Effector CD8-positive, alpha-beta T cell (primary cell): ENCODE results near the gene GCGR.

Experiments
- DNase-seq: peaks from one replicate; lab custom pipeline; 2025; lab: John Stamatoyannopoulos, UW

The GCGR gene

DNA sequence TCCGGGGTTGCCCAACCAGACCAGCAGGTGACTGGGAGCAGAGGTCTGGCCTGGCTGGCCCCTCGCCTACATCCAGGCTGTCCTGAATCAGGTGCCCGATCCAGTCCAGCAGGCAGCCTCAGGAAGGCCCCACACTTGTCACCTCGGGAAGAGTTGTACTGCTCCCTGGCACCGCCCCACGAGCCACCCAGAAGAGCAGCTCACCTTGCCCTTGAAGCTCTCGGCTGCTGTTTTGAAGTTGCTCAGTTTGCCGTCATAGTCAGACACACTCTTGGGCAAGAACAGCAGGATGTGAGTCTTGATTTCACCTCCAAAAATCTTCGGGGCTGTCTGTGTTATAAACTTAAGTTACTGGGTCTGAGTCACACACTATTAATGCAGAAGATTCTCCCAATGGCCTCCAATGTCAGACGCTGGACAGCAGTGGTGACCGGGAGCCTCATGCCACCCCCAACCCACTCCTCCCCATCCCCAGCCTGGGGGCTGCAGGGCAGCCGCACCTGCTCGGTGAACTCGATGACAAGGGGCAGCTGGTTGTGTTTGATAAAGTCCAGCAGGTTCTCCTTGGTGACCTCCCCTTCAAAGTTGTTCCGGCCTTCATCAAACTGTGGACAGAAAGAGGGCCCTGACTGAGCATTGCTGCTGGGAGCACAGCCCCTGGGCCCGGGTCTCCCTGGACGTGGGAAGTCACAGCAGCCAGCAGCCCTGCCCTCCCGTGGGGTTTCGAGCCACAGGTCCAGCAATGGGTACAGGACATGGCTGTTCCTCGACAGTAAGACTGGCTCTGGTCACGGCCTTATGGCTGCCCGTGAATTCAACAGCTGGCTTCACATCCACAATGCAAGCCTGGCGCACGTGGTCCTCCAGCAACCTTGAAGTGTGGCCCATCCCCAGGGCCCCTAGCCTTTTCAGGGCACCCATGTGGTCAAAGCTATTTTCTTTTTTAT lies 43.1 kb downstream of the GCGR start:
- DNase-seq, result no peak

DNA sequence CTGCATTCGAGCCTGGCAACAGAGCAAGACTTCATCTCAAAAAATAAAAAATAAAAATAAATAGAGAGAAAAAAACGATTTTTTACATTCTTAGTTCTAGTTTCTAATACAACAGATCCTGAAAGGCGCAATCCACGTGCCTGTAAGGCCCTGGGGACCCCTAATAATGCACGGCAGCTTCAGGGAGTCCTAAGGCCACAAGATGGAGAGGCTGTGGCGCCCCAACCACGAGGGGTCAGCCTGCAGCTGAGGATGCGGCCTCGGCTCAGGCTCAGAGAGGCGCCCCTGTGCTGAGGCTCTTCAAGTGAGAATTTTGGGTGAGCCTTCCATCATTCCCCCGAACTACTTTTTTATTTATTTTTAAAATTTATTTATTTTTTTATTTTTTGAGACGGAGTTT lies 45.5 kb downstream of the GCGR start:
- DNase-seq, result no peak

DNA sequence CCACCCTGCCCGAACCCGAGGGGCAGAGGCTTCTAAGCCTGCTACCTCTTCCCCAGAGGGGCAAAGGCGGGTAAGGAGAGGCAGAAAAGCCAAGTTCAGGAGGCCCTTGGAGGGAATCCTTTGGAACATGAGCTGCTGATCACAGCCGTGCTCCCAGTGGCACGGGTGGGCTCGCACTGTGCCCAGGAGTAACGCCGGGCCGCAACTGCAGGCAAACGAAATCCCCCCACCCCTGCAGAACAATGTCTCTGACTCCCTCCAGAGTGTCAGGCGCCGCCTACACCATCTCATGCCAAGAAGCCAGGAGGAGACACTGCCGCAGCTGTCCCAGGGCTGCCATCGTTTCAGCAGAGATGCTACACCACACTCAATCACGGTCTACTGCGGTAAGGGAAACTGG lies 47.5 kb downstream of the GCGR start:
- DNase-seq, result no peak

DNA sequence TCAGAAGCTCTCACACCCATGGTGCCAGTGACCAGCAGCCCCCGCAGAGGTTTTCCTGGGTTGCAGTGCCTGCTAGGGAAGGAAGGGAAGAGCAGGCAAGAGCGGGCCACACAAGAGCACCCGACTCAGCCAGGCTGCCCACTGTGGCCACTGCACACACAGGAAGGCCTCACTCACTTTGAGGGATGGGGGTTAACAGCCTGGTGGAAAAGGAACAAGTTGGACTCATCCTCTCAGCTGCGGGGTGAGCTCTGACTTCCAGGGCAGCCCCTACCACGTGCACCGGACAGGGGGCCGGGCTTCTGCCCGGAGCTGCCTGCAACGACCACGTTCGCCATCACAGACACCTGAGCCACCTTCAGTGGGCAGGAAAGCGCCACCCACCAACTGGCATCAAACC lies 48.3 kb downstream of the GCGR start:
- no peak for DNase-seq

DNA sequence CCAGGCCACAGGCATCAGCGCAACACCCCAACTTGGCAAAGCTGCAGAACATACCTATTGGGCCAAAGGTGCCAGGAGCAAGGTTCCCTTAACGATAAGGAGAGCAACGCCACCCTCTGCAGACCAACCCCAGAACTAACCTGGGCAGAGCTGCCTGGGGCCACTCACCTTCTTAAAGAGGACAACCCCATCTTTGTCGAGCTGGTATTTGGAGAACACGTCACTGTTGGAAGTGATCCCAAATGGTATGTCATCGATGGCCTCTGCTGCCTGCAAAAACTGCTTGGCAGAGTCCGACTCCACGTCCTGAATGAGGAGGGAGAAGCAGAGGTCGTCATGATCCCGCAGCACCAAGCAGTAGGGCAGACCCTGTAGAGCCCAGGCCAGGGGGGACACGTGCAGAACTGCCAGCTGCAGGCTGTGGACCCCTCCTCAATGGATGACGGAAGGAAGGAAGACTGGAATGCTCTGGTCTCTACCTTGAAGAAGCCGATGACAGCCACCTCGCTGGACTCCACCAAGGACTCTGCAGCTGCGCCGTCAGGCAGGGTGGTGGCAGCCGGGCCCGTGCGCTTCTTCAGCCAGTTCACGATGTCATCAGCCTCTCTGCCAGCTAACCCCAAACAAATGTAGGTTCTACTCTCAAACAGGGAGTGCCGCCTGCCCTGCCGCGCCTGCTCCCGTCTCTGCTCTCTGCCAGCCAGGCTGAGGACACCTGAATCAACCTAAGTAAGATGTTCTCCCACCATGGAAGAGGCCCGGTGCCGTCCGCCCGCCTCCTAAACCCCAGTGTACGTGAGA lies 51.2 kb downstream of the GCGR start:
- DNase-seq, result no peak

DNA sequence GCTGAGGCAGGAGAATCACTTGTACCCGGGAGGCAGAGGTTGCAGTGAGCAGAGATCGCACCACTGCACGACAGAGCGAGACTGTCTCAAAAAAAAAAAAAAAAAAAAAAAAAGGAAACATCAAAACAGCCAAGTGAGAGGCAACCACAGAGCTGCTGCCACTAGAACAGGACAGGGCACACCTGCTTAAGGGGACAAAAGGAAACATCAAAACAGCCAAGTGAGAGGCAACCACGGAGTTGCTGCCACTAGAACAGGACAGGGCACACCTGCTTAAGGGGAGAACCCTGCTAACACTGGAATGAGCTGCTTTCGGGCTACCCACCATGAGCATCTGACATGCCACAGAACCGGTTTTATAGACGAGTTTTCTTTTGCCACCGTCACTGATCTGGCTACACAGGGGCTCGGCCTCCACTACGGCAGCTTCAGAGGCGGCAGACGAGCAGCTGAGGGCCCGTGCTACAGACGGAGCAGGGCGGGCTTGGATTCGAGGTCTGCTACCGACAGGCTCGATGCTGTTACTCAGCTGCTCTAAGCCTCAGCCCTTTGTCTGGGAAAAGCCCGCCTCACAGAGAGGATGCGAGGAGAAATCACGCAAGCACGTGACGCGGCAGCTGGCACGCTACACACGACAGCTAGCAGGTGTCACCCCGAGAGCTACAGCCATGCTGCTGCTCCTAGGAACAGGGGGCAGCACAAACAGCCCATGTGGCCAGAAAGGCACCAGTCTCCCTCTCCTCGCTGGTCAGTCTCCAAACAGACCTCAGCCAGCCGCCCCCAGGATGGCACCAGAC lies 54.4 kb downstream of the GCGR start:
- DNase-seq, result no peak

DNA sequence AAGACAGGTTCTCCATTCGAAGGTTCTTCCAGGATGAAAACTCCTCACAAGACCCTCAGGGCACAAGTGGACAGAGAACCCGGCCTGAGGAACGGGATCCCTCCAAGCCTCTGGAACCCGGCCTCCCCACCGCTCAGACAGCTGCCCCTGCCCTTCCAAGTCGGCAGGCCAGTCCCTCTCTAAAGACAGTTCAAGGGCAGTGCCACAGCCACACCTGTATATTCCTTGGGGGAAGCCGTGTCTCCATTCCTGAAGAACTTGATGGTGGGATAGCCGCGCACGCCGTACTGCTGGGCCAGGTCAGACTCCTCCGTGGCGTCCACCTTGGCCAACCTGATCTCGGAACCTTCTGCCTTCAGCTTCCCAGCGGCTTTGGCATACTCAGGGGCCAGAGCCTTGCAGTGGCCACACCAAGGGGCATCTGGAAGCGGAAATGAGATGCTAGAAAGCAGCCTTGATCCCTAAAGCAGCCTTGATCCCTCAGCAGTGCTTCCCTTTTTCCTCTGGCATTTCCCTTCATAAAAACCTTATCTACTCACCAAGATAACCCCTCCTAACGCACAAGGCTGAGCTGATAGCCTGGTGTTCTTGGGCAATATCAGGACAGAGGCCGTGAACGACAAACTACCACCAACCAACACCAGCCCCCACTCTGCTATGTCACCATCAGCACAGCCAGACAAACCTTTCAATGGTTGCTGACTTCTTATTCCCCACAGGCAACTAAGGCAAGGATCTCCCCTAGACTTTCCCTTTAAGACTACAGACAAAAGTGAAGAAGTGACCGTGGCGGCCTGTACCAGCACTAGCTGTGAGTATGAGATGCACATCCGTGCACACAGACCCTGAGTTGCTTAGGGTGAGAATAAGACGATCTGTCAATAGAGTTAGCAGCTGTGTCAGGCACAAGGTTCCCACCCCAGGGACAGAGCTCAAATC lies 55.3 kb downstream of the GCGR start:
- DNase-seq, result no peak

DNA sequence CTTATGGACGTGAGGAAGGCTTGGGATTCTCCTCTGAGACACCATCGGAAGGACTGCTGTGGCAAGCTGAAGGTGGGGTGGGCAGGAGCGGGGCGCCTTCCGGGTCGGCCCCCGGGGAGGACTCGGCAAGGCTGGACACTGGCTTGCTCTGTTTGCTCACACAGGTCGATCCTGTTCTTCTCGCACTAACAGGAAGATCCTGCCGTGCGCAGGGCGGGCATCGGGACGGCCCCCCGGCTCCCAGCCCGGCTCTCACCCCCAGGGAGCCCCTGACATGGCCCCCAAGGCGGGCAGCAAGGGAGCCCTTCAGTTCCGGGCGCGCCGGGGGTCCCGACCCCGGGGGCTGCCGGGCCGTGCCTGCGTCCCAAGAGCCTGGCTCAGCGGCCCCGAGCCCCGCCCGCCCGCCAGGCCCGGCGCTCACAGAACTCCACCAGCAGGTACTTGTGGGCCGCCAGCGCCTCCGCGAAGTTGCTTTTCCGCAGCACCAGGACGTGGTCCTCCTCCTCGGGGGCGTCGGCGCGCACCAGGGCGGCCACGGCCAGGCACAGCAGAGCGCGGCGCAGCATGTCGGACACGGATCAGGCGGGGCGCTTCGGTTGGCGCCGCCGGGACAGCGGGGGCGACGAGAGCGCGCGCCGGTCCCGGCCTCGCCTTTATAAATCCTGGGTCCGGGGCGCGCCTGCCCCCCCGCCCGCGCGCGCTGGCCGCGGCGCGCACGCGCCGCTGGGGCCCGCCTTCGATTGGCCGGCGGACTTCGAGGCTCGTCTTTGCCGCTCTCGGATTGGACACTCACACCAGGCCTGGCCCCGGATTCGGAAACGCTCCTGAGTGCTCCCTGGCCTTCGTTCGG lies 56.2 kb downstream of the GCGR start, which contains the start of gene P4HB:
Gene P4HB (minus strand): TSS at position 630 of the 850 bp plus-strand sequence. CDS start 64 bp downstream, at position 566.
- no peak for DNase-seq

DNA sequence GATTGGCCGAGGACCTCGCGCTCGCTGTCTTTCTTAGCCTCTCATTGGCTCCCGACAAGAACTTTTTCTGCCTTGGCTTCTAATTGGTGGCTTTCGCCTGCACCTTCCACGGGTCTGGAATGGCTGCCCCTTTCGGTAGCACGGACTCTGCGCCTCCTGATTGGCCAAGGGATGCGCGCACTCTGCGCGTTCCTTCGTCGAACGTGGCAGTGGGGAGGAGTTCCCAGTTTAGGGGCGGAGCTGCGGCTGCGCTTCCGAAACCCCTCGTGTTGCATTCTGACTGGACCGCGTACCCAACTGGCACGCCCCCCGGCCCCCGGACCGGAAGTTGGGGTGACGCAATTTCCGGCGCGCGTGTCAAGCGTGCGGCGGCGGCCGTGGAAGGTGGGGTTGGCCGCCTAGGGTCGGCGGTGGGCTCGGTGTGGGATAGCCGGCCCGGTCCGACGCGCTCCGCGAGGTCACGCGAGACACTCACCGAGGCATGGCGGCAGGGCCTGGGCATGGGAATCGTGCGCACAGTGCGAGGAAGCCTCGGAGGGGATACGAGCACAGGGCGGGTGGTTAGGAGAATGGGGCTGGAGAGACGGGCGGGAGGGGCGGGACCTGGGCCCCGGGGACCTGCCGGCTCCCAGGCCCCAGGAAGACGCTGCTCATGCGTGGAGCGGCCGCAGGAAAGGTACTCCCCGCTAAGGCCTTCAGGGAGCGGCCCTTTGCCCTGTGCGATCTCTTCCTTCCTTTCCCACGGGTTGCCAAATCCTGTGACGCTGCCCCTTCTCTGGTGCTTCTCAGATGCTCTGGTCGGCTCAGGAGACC lies 57.0 kb downstream of the GCGR start:
- DNase-seq, result peak; percentile 99

DNA sequence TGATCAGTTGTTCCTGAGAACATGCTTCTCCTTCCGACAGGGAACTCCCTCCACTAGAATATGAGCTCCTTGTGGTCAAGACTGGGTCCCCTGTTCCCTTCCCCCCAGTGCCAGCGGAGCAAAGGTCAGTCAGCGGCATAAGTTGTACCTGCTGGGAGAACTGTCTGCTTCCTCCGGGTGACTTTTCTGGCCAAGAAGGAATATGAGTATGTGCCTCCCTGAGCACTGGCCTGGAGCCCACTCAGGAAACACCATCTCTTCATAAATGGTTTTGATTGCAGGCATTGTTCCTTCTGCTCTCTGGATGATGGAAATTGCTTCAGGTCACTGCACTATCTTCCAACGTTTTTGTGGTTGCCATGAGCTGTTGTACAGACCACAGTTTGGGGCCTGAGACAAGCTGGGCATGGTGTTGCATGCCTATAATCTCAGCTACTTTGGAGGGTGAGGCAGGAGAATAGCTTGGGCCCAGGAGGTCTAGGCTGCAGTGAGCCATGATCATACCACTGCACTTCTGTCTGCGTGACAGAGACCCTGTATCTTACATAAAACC lies 59.2 kb downstream of the GCGR start:
- no peak for DNase-seq
